Fibroblast of lung (primary cell): ENCODE measurements around the gene CCDC74A. TPM values are rescaled to one million over a fixed set of nuclear protein-coding genes. Genes with fewer than 3 reads are reported as not detected.
"Not testable (repeated sequence)": the region's sequence is repeated elsewhere in the genome, so short reads cannot be mapped to it uniquely, and the experiment has no call there.

Source experiments
- DNase-seq, 2 donors: peaks; one replicate each; pipeline versions ENCODE4 v3.0.0 to v3.0.0-alpha.2; 2010; ENCODE audit warnings: low read depth in 2 of 2
- H2AFZ ChIP-seq: 2 replicates; pipeline ENCODE4 v1.5.1; 2012; ENCODE audit warnings: low read length, control low read depth, inconsistent platforms
- H3K27ac ChIP-seq: 2 replicates; pipeline ENCODE4 v1.5.1; 2011; ENCODE audit warnings: low read length, control low read depth; ENCODE audit not compliant: insufficient read depth
- H3K27me3 ChIP-seq: 2 replicates; pipeline ENCODE4 v1.5.1; 2011; ENCODE audit warnings: mild to moderate bottlenecking, low read length; ENCODE audit not compliant: control insufficient read depth, insufficient read depth
- H3K36me3 ChIP-seq: 2 replicates; pipeline ENCODE4 v1.5.1; 2011; ENCODE audit warnings: low read length; ENCODE audit not compliant: control insufficient read depth, insufficient read depth
- H3K4me1 ChIP-seq: 2 replicates; pipeline ENCODE4 v1.5.1; 2011; ENCODE audit warnings: low read length; ENCODE audit not compliant: control insufficient read depth, insufficient read depth; ENCODE audit errors: extremely low read depth
- H3K4me2 ChIP-seq: 2 replicates; pipeline ENCODE4 v1.5.1; 2011; ENCODE audit warnings: low read length, control low read depth; ENCODE audit not compliant: insufficient read depth; ENCODE audit errors: extremely low read depth
- H3K4me3 ChIP-seq, 4 experiments: fragments of 200-600 bp in 1 of 4; sonication (generic) in 1 of 4; replicated peaks in 1 of 4; 2 replicates each; pipeline ENCODE4 v1.5.1; 2011 to 2016; ENCODE audit warnings: low read length in 4 of 4, low read depth in 3 of 4, mild to moderate bottlenecking in 3 of 4, control low read depth in 2 of 4, inconsistent platforms in 1 of 4, mixed read lengths in 1 of 4; ENCODE audit not compliant: insufficient read depth in 1 of 4; ENCODE audit errors: control extremely low read depth in 1 of 4
- H3K79me2 ChIP-seq: 2 replicates; pipeline ENCODE4 v1.5.1; 2012; ENCODE audit warnings: mild to moderate bottlenecking, low read length, inconsistent platforms; ENCODE audit not compliant: control insufficient read depth, insufficient read depth
- H3K9ac ChIP-seq: 2 replicates; pipeline ENCODE4 v1.5.1; 2011; ENCODE audit warnings: mild to moderate bottlenecking, low read length, control low read depth; ENCODE audit not compliant: insufficient read depth
- H3K9me3 ChIP-seq: 2 replicates; pipeline ENCODE4 v1.5.1; 2012; ENCODE audit warnings: low read depth, low read length; ENCODE audit not compliant: control insufficient read depth, insufficient read depth
- H4K20me1 ChIP-seq: 2 replicates; pipeline ENCODE4 v1.5.1; 2011; ENCODE audit warnings: low read length; ENCODE audit not compliant: control insufficient read depth, insufficient read depth; ENCODE audit errors: extremely low read depth
- CTCF ChIP-seq, 2 donors: IDR thresholded peaks in 1 of 2; conservative IDR thresholded peaks in 1 of 2; 1 replicate in 1 of 2; 2 replicates in 1 of 2; pipeline ENCODE4 v1.5.1; 2011 to 2012; ENCODE audit warnings: low read length in 2 of 2, control low read depth in 1 of 2, inconsistent platforms in 1 of 2, low read depth in 1 of 2, mild to moderate bottlenecking in 1 of 2
- EZH2 ChIP-seq: IDR thresholded peaks from 2 replicates; pipeline ENCODE4 v1.5.1; 2012; ENCODE audit warnings: low read length, control low read depth, mild to moderate bottlenecking; ENCODE audit errors: missing control alignments
- polyA plus RNA-seq, 2 donors: library from polyadenylated mRNA; depleted of rRNA in 1 of 2; stranded (reverse) in 1 of 2; unstranded in 1 of 2; fragments of >200 nt; gene quantifications; 2 replicates each; pipeline ENCODE4 v1.2.1, GENCODE V29; 2011 to 2012; ENCODE audit warnings: missing spikeins in 1 of 2
- total RNA-seq: library from RNA; depleted of rRNA; stranded (reverse); fragments of >200 nt; gene quantifications from 2 replicates; pipeline ENCODE4 v1.2.1, GENCODE V29; 2014

CCDC74A gene
- total and polyA plus RNA-seq, 2 donors (not counting 1 experiment from before 2014, with no cell fraction given) = 5.9 to 6.5 TPM

DNA sequence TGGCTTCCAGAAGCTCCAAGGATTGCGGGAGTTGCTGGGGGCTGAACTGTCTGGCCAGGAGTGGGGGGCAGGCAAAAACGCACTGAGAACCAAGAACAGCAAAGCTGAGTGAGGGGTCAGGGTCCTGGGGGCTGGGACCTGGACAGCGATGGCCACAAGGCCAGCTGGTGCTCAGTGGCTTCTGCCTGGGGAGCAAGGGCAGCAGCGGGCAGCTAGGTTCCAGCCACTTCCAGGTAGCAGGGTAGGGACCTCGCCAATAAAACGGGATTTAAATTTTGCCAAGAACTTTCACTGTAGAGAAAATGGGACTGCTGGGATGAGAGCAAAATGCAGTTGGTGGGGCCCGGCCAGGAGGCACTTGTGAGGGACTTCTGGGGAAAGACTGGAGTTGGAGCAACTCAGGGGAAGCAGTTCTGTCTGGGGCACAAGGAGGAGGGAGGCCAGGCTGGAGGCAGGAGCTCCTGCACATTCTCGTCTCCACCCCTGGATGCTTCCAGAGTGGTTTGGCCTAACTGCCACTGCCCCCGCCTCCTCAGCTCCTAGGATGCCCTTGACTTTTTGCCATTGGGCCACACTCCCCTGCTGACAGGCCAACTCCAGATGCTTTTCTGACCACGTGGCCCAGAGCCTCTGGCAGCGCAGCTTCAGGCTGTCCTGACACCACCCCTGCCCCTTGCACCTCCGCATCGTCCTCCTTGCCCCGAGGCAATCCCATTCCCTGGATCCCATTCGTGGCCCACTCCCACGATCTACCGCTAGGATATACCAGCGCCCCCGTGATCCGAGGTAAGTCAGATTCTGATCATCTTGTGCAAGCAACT is 5.5 kb upstream of the CCDC74A start:
- Histone ChIP-seq H3K4me1 (no peaks in the 10 kb centered on the region), H3K9ac (no peak overlapping the region), H3K36me3 (peaks cover 3% of the 10 kb centered on the region), H3K27me3 (no peaks in the 10 kb centered on the region), H3K79me2 (no peaks in the 10 kb centered on the region), H3K4me3 (no peak overlapping the region), H4K20me1 (no peaks in the 10 kb centered on the region), H3K27ac (no peak overlapping the region), H3K4me2 (no peak overlapping the region), H3K9me3 (no peaks in the 10 kb centered on the region), H2AFZ (no peak overlapping the region)
- DNase-seq = no peak
- TF ChIP-seq EZH2 (no peak), CTCF (conservative IDR thresholded peaks at IDR 0.05 in 1 of 2, IDR thresholded peaks at IDR 0.05 in 1 of 2; ENCODE audit: low read depth in 1 of 2, low read length in 2 of 2) (no peak)

- not testable (repeated sequence) for DNase-seq, H4K20me1 ChIP-seq, H3K4me2 ChIP-seq, H3K36me3 ChIP-seq, H2AFZ ChIP-seq, H3K4me1 ChIP-seq, H3K27ac ChIP-seq, H3K9me3 ChIP-seq, H3K27me3 ChIP-seq, H3K4me3 ChIP-seq, H3K79me2 ChIP-seq, H3K9ac ChIP-seq
Measured at GRCh38 chr2:131525256-131525655, 2.4 kb upstream of the CCDC74A start.

- H4K20me1 ChIP-seq, H3K27ac ChIP-seq, DNase-seq, H3K4me1 ChIP-seq, H3K4me2 ChIP-seq, H2AFZ ChIP-seq, H3K9me3 ChIP-seq, H3K9ac ChIP-seq, H3K4me3 ChIP-seq, H3K27me3 ChIP-seq, H3K36me3 ChIP-seq, H3K79me2 ChIP-seq: not testable (repeated sequence)
Measured at GRCh38 chr2:131528981-131529863, 1.5 kb downstream of the CCDC74A start.

- not testable (repeated sequence) for H2AFZ ChIP-seq, H3K27me3 ChIP-seq, H4K20me1 ChIP-seq, DNase-seq, H3K9me3 ChIP-seq, H3K4me3 ChIP-seq, H3K36me3 ChIP-seq, H3K4me2 ChIP-seq, H3K79me2 ChIP-seq, H3K9ac ChIP-seq, H3K4me1 ChIP-seq, H3K27ac ChIP-seq
Measured at GRCh38 chr2:131529864-131530445, 2.3 kb downstream of the CCDC74A start.

GRCh38 chr2:131530626-131531344 is 3.1 kb downstream of the CCDC74A start:
- not testable (repeated sequence) for H3K9ac ChIP-seq, H3K4me1 ChIP-seq, H3K36me3 ChIP-seq, H4K20me1 ChIP-seq, H2AFZ ChIP-seq, H3K4me2 ChIP-seq, DNase-seq, H3K4me3 ChIP-seq, H3K27me3 ChIP-seq, H3K79me2 ChIP-seq, H3K27ac ChIP-seq, H3K9me3 ChIP-seq
